Stimulated activated CD8-positive, alpha-beta memory T cell treated with anti-CD3 and anti-CD28 coated beads, Interleukin-4, amount 100 ng/mL, for 24 hours (primary cell): ENCODE data around the gene UTP15.

Experiments
- DNase-seq: peaks from one replicate; pipeline ENCODE4 v3.0.0-alpha.2; 2020; ENCODE audit warnings: low read depth

UTP15 gene

DNA sequence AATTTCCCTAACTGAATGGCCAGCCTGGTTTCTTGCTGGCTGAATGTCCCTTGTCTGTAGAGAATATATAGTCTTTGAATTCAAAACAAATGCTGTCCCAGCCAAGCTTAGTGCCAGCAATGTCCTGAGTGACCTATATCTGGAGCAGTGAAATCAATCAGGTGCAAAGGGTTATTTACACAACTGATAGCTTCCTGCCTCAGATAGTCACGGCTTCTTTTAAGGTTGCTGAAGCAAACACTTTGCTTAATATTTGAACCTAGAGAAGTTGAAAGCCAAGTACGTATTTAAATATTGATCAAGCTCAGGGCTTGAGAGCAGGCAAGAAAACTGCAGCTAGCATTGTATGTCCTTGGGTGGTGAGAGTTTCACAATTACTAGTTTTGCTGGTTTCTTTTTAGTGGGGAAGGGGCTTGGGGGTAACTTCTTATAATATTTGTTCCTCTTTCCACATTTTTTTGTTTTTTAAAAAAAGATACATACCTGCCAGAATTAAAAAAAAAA, 58.4 kb downstream of the UTP15 start:
- DNase-seq = no peak

- DNase-seq = no peak
Observed at GRCh38 chr5:73624888-73625287, 59.3 kb downstream of the UTP15 start.

GRCh38 chr5:73625372-73625943, 59.9 kb downstream of the UTP15 start:
- no peak for DNase-seq

DNA sequence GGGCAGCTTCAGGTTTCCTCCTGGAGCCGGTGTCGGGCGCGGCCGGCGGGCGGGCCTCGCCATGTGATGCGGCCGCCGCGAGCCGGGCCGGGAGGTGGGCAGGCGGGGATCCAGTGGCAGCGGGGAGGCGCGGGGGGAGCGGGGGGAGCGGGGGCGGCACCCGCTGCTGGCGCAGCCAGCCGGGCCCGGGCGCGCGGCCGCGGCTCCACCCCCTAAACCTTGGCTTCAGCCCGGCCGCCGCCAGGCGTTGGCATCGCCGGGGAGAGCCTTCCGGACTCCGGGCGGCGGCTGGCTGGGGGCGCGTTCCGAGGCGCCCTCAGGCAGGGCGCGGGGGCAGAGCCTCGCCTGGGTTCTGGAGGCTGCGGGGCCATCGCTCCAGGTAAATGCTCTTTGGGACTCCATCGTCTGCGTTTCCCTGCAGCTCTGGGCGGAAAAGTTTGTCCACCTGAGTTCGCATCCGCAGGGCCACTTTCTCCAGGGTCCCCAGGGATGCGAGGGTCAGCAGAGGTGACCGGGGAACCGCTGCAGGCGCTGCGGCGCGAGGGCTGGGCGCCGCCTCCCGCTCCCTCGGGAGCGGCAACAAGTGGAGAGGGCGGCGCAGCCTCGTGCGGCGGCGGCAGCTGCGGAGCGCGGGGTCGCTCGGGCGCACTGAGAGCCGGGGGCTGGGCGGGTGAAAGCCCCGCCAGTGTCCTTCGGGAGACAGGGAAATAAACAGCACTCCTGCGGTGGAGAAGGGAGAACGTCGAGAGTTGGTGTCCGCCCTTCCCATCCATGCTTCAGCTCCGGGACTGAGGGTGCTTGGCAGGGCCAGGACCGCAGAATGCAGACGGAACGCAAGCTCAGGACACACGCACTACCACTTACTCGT, 60.6 kb downstream of the UTP15 start, which contains the start of gene ARHGEF28:
Gene ARHGEF28 (plus strand): TSS at position 253 of the 868 bp plus-strand sequence. CDS start 58,656 bp downstream, outside the sequence.
- peak; percentile 16 for DNase-seq

DNA sequence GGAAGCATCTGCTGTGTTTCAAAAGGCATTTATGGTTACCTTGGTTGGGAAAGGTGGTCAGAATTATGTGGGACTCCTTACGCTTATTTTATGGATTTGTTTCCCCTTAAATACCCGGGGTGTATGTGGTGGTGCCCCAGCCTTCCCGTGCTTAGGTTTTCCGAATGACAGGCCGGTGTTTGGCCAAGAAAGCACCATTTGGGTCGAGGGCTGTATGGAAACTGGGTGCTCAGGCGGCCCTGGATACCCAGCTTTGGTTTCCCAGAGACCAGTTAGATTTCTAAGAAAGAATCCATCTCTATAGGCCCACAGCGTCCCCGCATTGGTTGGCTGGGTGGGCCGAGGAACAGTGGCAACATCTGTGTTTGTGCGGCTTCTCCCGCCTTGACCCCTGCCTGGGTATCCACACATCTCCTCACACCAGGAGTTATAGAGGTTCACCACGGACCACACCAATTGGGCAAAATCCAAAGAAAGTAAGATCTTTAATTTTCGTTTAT, 61.3 kb downstream of the UTP15 start:
- no peak for DNase-seq

- no peak for DNase-seq
Observed at GRCh38 chr5:73629456-73629855, 63.9 kb downstream of the UTP15 start.

- no peak for DNase-seq
Observed at GRCh38 chr5:73630765-73631164, 65.2 kb downstream of the UTP15 start.

DNA sequence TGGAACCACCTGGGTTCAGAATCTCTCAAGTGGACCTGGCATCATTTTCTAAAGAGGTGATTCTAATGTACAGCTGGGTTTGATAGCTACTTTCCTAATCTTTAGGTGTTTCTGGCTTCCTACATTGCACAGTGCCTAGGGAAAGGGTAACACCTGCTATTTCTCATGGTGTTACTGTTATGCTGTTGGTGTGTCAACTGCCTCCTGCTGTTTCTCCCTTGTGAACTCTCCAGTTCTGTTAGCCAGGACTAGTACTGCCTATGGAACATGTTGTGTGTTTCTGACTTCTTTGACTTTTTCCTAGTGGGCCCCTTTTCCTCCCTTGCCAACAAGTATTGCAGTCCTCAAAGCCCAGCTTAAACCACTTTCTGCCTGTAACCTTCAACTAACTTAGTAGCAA, 66.0 kb downstream of the UTP15 start:
- DNase-seq = no peak
